COLO829 (cell line): Measurements from ENCODE around the gene UROS.
A peak's percentile ranks its signal among the peaks of the same experiment; 100 is the strongest.

Experiments
- DNase-seq: peaks from one replicate; pipeline ENCODE4 v3.0.0; 2012; ENCODE audit warnings: low spot score

UROS gene

DNA sequence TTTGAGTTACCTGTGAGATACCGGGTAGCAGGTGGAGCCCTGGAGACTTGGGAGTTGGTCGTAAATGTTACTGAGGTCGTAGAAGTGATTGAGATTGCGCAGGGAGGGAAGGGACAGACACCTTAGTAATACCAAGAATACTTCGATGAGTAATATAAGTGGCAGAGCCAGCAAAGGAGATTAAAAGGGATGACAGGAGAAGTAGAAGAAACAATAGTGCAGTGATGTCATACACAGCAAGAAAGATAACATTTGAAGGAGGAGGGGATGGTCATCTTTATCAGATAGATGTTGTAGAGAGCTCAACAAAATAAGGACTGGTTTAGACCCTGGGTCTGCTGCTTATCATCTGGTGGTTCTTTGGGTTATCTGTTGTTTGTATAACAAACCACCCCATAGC, 5.3 kb upstream of the UROS start:
- DNase-seq: no peak

DNA sequence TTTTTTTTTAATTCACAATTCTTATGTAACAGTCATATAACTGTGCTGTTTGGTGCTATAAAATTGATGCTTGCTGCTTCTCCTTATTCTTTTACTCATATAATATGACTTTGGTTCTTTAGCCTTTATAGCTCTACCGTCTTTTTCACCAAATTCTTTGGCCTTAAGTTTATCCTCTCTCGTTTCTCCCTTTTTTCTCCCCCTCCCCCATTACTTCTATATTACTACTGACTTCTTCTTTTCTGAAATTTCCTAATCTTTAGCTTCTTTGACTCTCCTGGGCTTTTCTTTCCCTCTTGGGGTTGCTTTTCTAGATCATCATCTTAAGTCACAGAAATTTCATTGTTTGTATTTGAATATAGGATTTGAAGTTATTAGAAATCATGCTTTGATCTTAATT, 4.1 kb upstream of the UROS start:
- no peak for DNase-seq

DNA sequence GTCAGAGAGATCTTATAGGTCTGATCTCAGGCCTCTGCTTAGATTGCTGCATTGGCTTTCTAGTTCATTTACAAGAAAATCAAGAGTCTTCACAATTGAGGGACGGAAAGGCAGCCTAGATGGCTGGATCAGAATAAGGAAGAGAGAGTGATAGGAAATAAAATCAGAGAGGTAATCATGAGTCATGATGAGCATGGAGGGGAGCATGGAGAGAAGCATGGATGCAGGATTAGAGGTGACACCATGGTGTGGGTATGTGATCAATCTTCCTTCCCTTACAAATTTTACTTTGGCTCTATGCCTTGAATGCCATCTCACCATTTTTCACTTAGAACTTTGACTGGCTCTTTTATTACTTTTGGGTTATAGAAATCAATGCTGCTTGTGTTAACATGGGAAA, 1.7 kb upstream of the UROS start:
- no peak for DNase-seq

DNA sequence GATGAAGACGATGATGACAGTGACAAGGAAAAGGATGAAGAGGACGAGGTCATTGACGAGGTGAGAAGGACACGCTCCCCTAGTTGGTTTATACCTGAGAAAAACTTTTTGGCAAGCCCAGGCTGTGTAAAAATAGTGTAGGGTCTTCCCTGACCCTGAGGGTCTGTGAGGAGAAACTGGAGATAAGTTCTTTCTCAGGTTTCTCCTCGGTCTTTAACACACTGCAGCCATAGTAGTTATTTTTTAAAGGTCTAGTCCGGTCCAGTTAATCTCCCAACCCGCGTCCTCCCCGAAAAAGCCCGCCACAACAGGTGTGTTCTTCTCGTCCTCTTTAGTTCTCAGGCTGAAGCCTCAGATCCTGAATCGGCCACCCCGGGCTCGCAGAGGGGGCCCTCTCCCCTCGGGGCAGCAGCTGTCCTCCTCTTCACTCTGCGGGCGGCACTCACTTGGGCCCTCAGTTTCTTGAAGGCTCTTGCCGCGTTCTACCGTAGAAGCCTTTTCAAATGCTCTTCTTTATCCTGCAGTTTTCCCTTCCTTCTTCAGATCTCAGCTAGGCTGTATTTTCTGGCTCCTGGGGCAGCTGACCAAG, 699 bp upstream of the UROS start:
- DNase-seq: no peak

DNA sequence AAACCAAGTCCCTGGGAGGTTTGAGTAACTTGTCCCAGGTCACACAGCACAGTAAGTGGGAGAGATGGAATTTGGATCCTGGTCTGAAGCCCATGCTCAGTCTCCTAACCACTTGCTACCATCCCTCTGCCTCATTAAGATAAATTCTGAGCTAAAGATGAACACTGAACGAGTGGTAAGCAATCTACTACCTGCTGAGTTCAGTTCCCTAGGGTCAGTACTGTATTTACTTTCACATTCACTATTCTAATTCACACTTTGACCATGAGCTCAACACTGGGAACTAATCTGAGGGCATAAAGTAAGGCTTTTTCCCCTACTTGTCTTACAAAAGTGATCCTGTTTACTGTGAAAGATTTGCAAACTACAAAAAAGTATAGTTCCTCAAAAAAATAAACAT, 2.4 kb downstream of the UROS start:
- DNase-seq: no peak

DNA sequence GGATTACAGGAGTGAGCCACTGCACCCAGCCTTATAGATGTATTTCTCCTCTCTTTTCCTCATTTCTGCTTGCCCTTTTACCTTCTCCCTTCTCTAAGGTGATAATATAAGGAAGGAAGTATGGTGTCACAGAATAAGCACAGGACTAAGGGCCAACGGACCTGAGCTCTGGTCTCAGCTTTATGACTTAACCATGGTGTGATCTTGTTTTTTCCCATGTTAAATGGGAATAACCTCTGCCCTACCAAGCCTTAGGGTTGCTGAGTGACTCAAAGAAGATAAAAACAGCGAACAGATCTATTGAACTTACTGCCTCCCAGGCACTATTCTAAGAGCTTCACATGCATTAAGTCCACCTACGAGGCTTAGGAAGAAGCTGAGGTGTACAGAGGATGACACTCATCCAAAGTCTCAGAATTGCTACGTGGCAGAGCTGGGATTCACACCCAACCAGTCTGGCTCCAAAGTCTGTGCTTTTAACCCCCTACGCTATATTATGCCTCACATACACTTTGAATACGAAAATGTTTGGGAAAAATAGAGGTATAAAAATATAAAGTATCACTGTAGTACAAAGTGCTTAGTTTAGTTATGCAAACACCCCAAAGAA, 5.6 kb downstream of the UROS start:
- DNase-seq: no peak

DNA sequence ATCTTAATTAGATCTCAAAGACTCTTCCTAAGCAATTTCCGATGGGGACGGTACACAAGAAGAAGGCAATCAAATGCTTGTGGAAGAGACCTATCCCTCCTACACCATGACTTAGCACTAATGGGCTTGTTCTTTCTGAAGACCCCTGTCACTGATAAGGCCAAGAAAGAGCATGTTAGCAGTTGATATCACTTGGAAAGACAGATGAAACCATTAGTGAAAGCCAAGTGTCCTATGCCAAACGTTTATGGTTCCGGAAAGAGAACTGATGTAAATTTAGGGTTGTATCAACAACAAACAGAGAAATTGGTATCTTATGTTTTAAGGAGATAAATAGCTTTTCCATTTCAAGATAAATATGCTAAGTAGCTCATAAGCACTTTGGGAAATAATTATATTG, 6.5 kb downstream of the UROS start:
- DNase-seq: no peak

DNA sequence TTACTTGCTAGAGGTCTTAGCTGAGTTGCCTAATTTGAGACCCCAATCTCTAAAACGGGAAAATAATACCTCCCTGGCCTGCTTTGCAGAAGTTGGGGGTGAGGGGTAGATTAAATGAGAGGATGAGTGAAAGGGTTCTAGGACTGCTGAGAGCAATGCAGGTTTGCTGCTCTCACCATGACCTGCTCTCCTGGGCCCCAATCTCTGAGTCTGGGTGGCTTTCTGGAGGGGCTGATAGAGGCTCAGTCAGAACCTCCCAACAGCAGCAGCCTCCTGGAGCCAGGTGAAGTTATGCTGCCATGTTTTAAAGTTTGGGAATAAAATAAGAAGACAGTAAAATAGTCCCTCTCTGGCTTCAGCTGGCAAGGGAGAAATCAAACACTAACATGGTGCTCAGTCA, 7.3 kb downstream of the UROS start:
- DNase-seq: no peak

DNA sequence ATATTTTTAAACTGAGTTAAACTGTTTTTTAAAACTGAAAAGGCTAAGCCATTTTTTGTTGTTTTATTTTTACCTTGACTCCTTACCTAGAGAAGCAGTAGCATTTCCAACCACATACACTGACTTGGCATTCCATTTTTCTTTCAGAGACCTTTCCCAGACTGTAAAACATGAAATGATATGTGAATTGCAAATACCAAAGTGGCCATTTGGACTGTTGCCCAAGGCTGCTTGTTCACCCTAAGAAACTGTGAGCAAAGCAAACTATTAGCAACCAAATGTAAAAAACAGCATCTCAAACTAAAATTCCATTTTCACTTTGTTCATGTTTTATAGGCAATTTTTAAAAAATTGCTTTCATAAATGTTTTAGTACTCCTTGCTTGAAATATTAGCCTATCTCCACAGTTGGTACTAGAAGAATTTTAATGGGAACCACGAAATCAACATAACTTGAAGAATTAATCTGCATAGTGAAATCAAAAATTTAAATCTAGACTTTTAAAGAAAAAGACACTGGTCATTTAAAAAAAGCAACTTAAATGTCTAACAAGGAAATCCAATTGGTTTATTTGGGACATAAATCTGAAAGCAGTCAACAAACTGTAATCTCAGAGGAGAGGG, 10.8 kb downstream of the UROS start:
- no peak for DNase-seq

DNA sequence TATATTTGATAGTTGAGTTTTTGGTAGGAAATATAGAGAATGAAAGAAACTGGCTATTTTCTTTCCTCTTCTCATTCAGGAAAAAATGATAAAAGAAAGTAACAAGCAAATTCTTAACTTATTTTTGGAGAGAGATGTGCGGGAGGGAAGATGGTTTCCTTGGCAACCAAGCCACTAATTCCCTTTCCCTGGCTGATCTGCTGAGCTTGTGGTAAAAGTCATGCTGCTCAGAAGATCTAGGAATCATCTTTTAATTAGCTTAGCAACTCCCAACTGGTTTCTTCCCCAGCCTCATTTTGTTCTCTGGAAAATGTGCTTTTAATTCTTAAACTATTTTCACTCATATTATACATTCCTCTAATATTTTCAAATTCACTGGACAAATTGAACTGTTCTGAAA, 11.8 kb downstream of the UROS start:
- DNase-seq: no peak

DNA sequence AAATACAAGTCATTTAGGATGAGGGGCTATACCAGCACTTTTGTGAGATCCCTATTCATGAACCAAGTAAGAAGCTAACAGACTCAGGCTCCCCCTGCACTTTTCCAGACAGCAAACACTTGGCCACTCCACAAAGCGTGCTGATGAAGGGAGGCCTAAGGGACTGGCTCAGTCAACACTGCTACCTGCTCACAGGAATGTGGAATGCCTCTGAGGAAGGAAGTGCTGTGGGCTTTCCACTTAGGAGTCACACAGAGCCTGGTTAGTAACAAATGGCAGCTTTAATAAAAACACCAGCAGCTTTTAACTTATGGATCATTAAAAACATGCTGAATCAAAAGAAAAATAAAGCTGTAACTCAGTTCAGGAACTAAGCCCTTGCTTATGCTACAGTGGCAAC, 15.0 kb downstream of the UROS start:
- no peak for DNase-seq

DNA sequence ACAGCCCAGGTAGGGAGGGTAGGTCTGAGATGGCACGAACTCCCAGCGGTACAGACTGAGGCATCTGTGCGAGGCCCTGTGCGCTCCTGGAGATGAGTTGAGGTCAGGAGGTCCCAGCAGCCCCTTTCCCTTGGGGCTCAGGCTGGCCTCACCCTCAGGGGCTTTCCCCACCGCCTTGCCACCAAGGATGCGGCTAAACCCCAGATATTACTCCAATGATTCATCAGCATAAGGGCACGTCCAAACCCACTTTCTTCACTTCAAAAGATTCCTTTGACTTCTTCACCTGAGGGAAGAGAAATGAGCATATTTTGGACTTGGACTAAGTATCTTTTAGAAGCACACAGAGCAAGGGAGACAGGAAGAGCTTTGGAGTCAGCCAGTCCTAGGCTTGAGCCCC, 20.3 kb downstream of the UROS start:
- no peak for DNase-seq

DNA sequence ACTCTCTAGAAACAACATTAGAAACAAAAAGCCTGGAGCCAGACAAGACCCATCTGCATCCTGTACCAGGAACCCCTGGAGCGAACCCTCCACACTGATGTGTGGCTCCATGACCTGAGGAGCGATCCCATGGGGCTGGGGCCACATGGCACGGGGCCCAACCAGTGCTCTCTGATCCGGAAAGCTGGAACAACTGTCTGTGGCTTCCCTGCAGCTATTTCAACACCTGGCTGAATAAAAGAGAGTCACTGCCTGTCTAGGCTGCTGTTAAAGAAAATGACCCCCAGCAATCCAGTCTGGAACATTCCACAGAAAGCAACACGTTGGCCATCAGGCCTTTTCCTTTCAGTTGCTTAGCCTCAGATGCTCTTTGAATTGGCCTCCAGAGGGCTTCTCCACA, 20.9 kb downstream of the UROS start:
- no peak for DNase-seq

DNA sequence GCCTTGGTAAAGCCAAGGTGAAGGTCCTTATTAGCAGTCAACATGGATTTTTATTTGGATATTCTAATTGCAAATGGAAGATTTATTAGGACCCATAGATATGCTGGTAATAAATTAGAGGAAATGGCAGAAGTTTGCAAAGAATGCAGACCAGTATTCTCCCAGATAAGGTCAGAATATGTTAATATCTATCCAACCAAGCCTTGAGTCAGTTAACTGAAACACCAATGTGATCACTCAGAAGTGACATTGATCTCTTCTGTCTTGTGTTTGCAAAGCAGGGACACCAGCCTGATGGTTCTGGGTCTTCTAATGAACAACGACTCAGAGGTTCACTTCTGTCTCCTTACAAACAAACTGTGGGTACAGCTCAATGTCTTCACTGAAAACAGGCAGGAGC, 21.5 kb downstream of the UROS start:
- no peak for DNase-seq

DNA sequence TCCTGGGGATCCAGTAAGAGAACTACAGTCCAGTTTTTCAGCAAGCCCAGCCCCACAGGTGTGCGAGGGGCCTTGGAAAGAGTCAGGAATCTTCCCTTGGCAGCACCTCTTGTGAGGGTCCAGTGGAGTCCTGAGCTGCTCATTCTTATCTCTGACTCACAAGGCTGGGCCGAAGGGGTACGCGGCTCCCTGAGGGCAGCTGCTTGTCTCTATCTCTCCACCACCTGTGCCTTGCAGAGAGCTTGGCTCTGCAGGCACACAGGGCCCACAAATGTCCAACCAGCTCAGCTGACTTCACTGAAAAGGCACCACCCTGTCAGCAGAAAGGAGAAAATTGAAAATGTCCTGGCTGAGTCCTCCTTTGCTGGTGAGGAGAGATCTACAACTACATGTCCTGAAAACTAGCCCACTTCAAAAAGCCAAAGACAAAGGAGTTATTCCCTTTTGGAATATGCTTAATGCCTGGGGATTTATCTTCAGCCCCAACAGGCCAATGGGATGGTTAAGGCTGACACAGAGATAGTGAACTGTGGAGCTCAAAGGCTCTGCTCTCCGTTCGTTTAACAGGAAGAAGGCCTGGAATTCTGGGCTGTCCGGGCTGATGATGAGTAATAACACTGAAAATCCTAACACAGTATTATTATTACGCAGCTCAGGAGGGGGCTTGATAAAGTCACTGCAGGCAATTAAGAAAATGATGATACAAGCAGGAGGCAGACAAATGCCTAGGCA, 23.4 kb downstream of the UROS start:
- DNase-seq: no peak

DNA sequence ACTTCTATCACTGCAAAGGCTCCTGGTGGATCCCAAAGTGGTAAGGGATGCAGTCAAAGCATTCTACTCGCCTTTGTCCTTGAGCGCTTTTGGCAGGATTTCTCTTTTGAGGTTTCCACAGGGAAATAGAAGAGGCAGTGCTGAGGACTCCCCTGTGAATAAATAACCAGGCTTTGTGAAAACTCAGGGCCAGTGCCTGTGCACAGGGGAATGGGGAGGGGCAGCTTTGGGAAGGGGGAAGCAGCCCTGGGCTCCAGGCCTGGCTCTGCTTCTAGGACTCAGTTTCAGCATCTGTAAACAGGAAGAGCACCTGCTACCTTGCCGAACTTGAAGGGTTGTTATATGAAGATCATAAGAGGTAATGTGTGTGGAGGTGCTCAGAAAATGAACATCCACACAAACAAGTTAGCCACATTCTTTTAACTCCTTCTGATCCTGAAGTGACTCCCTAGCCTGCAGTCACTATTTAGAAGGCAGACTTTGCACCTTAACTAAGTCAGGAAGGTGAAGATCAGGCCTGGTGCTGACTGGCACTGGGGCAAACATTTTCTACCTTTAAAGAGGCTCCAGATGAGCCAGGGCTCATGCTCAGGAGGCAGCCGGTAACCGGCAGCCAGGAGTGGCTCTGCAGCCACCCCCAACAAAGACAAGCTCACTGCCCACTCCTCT, 24.9 kb downstream of the UROS start:
- no peak for DNase-seq

DNA sequence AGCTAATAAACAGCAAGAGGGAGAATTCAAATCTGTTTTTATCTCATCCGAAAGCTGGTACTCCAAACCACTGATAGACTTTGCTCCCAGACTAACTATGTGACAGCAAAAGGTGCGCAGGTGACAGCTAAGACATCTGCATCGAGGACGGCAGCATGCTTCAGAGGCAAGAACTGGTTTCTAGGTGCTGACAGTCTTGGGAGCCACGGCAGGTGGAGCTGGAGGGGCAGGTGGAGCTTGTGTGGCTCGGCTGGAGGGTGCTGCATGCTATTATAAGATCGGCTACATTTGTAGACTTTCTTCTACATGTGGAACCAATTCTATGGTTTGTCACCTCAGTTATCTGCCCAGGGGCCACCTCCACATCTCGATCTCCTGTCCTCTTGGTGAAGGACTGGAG, 25.6 kb downstream of the UROS start:
- no peak for DNase-seq

DNA sequence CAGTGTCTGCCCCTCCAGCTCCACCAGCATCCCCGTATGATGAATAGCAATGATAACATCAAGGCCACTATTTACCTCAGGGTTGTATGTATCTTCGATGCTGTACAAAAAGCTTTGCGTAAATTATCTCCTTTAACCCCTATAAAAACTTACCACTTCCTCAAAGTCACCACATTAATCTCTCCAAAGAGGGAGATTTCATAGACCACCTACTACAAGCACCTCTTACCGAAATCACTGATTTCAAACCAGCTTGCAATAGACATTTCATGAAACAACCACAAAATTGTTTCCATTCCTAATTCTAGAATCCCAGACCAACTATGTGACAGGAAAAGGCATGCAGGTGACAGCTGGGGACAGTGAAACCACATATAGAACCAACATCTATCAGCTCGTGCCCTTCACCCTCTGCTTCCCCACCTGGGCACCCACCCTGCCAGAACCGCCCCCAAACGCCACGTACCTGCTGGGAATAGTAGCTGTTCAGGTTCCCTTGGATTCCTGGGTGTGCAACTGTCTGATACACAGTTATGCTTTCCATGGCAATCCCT, 27.3 kb downstream of the UROS start:
- no peak for DNase-seq

DNA sequence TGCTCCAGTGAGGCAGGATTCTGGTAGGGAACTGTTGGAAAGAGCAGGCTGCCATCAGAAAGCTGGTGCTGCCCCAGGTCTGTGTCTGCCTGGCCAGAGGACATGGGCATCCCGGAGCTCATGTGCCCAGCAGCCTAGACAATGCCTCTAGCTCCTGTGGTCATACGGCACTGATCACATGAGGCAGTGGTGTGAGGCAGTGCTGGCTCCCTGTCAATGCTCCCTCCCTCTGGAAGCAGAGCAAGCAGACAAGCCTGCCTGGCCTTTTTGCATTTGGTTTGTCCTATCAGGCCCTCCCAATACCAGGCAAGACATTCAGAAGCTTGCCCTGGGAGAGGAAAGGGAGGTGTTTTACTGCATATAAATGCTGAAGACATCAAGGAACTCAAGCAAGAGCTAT, 27.9 kb downstream of the UROS start:
- peak; percentile 4 for DNase-seq

DNA sequence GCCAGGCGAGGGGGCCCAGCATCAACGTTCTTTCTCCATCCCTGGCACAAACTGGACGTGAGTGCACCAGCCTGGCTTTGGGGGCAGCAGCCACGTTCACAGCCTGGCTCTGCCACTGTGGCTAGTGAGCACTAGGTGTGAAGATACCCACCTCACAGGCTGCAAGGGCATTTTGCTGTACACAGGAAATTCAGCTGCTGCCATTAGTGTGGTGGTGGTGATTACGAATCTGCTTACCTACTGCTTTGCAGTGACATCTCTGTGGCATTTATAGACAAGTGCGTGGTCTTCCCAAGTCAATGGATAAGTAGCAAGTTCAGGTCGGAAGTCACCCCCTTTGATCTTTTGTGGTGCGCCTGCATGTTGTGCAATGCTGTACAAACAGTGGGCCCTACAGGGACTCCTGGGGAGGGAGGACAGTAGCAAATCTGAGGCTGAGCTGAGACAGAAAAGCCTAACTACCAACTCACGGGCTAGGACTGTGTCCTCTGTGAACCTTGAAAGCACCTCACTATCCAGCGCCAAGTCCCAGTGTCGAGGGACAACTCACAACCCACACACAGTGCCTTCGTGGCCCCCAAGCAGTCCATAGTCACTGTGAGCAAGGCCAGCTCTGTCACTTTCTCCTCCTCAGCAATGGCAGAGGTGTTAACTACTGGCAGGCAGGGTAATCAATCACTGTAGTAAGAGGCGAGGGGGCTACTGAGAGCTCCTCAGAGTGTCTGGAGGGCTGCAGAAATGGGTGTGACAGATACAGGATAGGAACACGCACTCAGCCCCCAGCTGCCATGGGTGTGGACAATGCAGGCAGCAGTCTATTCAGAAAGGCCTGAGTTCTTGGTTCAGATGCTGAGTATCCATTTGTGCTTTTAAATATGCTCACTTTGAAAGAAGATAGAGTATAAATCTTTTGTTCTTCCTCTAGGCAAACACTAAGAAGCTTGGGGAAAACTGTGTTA, 30.4 kb downstream of the UROS start:
- no peak for DNase-seq
